Jurkat, Clone E6-1 (cell line): ENCODE measurements around the gene CLIC4.
A peak's percentile ranks its signal among the peaks of the same experiment; 100 is the strongest.

Source experiments
- DNase-seq: peaks from one replicate; pipeline ENCODE4 v3.0.0-alpha.2; 2011; ENCODE audit warnings: low read depth, low spot score
- H3K4me3 ChIP-seq: 2 replicates; pipeline ENCODE4 v1.5.1; 2011; ENCODE audit warnings: mild to moderate bottlenecking, low read length, control low read depth, moderate library complexity

The CLIC4 gene

DNA sequence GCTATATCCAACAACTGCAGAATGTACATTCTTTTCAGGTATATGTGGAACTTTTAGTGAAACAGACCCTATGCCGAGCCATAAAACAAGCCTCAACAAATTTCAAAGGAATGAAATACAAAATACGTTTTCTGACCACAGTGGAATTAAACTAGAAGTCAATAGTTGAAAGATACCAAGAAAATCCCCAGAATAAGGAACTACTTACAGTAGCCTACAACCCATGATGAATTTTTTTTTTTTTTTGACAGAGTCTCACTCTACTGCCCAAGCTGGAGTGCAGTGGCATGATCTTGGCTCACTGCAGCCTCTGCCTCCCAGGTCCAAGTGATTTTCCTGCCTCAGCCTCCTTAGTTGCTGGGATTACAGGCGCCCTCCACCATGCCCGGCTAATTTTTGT, 101.4 kb downstream of the CLIC4 start:
- H3K4me3 ChIP-seq, result no peak overlapping the region
- DNase-seq, result no peak

- DNase-seq, result peak; percentile 88
- H3K4me3 ChIP-seq, result peak overlapping the region; percentile 55
Measured at GRCh38 chr1:24847995-24848881, 103.0 kb downstream of the CLIC4 start.

DNA sequence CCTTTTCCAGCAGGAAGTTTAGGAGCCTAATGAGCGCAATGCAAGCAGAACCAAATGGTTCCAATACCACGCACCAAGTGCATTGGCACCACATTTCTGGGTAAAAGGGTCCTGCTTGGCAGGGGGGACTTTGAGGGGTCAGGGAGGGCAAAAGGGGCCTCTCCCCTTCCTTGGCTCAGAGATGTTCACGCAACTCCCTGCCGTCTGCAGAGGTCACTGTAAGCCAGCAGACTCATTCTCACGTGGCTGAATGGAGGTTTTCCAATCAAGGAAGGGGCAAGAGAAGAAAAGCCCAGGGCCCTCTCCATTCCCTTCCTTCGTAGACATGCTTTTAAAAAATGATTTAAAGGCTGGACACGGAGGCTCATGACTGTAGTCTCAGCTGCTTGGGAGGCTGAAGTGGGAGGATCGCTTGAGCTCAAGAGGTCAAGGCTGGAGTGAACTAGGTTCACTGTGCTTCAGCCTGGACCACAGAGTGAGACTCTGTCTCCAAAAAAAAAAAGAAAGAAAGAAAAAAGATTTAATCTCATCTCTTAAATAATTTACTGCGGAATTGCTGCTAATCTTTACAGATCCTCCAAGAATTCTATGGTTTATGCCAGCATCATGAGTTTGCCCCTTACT, 104.5 kb downstream of the CLIC4 start:
- DNase-seq, result peak; percentile 8

DNA sequence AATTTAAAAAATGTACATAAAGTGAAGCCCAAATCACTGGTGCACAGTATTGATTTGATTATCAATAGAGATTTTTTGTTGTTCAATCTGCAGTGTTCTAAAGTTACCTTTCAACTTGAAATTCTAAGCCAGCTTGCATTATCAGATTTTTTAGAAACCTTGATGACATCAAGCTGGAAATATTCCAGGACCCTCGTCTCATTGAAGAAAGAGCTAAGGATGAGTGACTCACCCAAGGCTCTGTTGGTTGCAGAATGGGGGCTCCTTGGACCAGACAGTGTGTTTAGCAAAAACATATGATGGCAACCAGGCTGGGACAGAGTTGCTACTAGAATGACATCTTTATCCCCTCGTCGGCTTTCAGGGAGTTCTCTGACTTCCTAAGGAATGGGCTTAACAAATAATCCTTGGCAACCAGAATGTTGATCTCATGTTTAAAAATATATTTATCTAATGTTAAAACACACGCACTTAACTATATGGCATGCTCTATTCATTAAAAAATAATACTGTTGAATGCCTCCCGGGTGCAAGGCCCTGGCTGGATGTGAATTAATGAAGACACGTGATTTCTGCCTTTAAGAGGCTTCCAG, 105.2 kb downstream of the CLIC4 start:
- no peak overlapping the region for H3K4me3 ChIP-seq
- no peak for DNase-seq

More for the DNA sequence above, 104.5 kb downstream of the CLIC4 start:
- no peak overlapping the region for H3K4me3 ChIP-seq

DNA sequence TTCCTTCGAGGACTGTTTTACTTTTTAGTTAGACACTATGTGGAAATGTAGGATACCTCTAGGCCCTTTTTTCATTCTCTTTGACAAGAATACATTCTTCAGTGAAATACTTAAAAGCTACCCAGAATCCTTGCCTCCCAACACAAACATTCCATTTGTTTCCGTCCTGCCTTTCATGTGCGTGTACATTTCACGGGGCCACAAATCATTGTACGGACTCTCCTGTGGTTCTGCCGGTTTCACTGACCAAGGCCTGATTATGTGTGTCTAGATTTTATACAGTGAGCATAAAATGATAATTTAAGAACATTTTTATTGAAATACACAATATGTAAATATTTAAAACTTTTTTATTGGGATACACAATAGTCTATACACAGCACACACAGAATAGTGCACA, 108.4 kb downstream of the CLIC4 start:
- no peak for DNase-seq
- H3K4me3 ChIP-seq, result no peak overlapping the region

GRCh38 chr1:24855474-24855873, 110.2 kb downstream of the CLIC4 start:
- DNase-seq, result no peak
- no peak overlapping the region for H3K4me3 ChIP-seq

GRCh38 chr1:24856787-24857506, 111.7 kb downstream of the CLIC4 start:
- no peak for DNase-seq
- no peak overlapping the region for H3K4me3 ChIP-seq

GRCh38 chr1:24857507-24858133, 112.4 kb downstream of the CLIC4 start:
- H3K4me3 ChIP-seq, result no peak overlapping the region
- DNase-seq, result no peak

DNA sequence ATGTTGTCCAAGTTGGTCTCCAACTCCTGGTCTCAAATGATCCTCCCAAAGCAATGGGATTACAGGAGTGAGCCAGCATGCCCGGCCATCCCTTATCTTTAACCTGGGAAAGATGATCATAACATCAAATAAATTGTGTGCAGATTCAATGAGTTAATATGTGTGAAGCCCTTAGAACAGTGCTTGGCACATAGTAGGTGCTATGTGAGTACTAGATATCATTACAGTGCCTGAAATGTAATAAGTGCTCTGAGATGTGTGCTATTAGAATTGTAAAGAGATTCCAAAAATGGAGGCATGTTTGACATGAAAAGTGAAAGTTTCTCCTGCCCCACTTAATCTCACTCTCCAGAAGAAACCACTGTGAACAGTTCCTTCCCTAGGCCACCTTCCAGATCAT, 113.0 kb downstream of the CLIC4 start:
- no peak overlapping the region for H3K4me3 ChIP-seq
- no peak for DNase-seq

DNA sequence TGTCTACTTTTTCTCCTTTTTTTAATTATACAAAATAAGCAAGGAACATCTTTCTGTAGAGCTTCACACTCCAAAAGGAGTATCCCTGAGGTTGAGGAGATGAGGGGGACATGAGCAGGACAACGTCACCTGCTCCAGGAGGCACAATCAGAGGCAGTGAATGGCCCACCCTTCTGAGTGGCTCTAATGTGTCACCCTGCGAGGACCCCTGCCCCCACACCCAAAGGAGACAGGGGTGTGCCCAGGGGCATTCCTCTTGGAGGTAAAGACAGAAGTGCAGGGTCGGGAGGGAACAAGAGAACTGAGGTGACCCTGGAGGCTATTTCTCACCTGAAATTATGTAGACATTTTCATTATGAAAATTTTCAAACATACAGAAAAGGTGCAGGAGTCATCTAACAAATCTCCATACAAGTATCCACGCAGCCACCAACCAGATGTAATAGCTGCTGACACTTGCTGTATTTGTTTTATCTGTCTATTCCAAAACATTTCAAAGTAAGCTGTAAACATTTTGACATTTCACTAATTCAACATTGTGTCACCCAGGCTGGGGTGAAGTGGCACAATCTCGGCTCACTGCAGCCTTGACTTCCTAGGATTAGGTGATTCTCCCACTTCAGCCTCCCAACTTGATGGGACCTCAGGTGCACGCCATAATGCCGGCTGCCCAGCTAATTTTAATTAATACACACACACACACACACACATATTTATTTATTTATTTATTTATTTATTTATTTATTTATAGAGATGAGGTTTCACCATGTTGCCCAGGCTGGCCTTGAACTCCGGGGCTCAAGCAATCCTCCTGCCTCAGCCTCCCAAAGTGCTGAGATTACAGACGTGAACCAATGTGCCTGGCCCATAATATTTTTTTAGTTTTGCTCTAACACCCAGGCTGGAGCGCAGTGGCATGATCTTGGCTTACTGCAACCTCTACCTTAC, 114.1 kb downstream of the CLIC4 start:
- no peak for DNase-seq

GRCh38 chr1:24860841-24861240, 115.6 kb downstream of the CLIC4 start:
- no peak overlapping the region for H3K4me3 ChIP-seq
- no peak for DNase-seq

More for the DNA sequence above, 114.1 kb downstream of the CLIC4 start:
- H3K4me3 ChIP-seq, result no peak overlapping the region

GRCh38 chr1:24861821-24862727, 116.8 kb downstream of the CLIC4 start:
- no peak for DNase-seq
- no peak overlapping the region for H3K4me3 ChIP-seq

DNA sequence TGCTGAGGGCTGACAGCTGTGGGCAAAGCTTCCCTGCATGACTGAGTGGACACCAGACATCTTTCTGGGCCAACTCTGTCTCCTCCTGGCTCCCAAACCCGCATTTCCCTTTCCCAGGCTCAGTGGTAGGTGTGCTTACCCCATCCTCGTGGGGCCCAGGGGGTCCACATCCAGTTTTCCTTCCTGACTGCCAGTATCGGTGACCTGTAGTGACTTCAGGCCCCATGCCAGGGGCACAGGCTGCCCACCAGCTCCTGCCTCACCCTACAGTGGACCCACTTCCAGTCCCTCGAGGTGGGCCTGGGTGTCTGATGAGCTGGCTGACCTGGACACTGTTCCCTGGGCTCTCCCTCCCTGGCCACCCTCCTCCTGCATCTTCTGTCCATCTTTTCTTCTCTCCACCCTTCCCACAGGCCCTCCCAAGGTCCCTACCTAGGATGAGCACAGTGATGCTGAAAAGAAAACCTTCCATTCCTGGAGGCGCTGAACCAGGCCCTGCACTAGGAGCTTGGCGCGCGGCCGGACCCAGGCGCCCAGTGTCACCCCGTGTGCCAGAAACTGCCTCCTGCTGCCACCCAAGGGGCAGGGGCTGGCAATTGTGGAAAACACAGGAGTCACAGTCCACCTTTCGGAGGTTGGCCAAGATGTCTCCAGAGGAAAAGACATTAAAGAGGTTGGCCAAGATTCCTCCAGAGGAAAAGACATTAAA, 117.7 kb downstream of the CLIC4 start:
- no peak for DNase-seq
- H3K4me3 ChIP-seq, result no peak overlapping the region

DNA sequence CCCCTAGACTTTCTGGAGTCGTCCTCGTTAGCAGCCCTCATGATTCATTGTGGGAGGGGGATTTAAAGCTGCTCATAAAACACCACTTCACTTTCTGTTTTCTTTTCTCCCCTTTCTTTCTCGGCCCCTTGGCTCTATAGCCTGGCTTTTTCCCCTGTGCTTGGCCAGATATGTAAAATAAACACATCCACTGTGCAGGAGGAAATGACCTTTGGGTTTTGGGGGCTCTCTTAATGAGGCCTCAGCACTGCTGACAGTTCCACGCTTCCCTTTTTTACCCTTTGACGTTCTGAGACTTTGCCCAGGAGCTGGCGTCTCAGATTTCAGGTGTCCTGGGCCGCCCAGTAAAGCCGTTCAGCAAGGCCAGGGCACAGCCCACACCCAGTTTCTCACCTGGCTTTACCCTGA, 119.1 kb downstream of the CLIC4 start:
- DNase-seq, result no peak
- H3K4me3 ChIP-seq, result no peak overlapping the region

GRCh38 chr1:24865168-24865567, 119.9 kb downstream of the CLIC4 start:
- DNase-seq, result no peak
- H3K4me3 ChIP-seq, result no peak overlapping the region

DNA sequence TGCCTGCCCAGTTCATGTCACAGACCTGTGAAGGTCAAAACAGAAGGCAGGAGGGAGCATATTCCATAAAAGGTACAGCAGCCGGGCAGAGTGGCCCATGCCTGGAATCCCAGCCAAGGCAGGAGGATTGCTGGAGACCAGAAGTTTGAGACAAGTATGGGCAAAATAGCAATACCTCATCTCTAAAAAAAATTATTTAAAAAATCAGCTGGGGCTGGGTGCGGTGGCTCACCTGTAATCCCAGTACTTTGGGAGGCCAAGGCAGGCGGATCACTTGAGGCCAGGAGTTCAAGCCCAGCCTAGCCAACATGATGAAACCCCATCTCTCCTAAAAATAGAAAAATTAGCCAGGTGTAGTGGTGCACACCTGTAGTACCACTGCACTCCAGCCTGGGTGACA, 120.3 kb downstream of the CLIC4 start:
- H3K4me3 ChIP-seq, result no peak overlapping the region
- DNase-seq, result no peak
